Body of pancreas (tissue), 4 donors: ENCODE data around the gene SLC12A3.

Experiments
- POLR2A ChIP-seq, 3 donors: fragments of 450-650 bp; IDR thresholded peaks; one replicate each; pipeline ENCODE4 v1.6.1; 2016; ENCODE audit warnings: antibody characterized with exemption in 3 of 3, mild to moderate bottlenecking in 2 of 3
- TF ChIP-seq, protein P1 (sequence below), 7 experiments: fragments of 450-650 bp in 4 of 7; fragments of 200-600 bp in 3 of 7; sonication (generic) in 3 of 7; IDR thresholded peaks; one replicate each; pipeline ENCODE4 v1.5.1; 2016 to 2019; ENCODE audit warnings: antibody characterized with exemption in 7 of 7

DNA sequence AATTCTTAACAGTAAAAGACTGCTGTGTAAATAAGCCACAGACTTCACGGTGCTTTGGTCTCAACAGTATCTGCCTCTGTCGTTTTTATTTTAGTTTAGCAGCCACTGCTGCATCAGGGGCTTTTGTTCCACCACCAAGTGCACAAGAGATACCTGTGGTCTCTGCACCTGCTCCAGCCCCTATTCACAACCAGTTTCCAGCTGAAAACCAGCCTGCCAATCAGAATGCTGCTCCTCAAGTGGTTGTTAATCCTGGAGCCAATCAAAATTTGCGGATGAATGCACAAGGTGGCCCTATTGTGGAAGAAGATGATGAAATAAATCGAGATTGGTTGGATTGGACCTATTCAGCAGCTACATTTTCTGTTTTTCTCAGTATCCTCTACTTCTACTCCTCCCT, 74.8 kb downstream of the SLC12A3 start:
- TF ChIP-seq, protein P1, sequence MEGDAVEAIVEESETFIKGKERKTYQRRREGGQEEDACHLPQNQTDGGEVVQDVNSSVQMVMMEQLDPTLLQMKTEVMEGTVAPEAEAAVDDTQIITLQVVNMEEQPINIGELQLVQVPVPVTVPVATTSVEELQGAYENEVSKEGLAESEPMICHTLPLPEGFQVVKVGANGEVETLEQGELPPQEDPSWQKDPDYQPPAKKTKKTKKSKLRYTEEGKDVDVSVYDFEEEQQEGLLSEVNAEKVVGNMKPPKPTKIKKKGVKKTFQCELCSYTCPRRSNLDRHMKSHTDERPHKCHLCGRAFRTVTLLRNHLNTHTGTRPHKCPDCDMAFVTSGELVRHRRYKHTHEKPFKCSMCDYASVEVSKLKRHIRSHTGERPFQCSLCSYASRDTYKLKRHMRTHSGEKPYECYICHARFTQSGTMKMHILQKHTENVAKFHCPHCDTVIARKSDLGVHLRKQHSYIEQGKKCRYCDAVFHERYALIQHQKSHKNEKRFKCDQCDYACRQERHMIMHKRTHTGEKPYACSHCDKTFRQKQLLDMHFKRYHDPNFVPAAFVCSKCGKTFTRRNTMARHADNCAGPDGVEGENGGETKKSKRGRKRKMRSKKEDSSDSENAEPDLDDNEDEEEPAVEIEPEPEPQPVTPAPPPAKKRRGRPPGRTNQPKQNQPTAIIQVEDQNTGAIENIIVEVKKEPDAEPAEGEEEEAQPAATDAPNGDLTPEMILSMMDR (IDR thresholded peaks at IDR 0.05), result no peak
- no peak for TF ChIP-seq POLR2A (IDR thresholded peaks at IDR 0.05)
